Measurements from ENCODE around the gene RCC1.

GRCh38 chr1:28518745-28519341, 13.0 kb downstream of the RCC1 start:
- TF ChIP-seq CTCF (IDR thresholded peaks at IDR 0.05), result no peak
- TF ChIP-seq TCF7L2 (IDR thresholded peaks at IDR 0.05; ENCODE audit: low read depth, low read length), result no peak

All from Panc1 (cell line).